ENCODE data around the gene UNC13B. TPM values are rescaled to one million over a fixed set of nuclear protein-coding genes. Genes with fewer than 3 reads are reported as not detected.

The UNC13B gene
- total and polyA plus RNA-seq, 9 of the 15 experiments (the other 6 are each of a cell fraction or from before 2014, with no cell fraction given): 2.4 to 11.5 (median 8.6) TPM

DNA sequence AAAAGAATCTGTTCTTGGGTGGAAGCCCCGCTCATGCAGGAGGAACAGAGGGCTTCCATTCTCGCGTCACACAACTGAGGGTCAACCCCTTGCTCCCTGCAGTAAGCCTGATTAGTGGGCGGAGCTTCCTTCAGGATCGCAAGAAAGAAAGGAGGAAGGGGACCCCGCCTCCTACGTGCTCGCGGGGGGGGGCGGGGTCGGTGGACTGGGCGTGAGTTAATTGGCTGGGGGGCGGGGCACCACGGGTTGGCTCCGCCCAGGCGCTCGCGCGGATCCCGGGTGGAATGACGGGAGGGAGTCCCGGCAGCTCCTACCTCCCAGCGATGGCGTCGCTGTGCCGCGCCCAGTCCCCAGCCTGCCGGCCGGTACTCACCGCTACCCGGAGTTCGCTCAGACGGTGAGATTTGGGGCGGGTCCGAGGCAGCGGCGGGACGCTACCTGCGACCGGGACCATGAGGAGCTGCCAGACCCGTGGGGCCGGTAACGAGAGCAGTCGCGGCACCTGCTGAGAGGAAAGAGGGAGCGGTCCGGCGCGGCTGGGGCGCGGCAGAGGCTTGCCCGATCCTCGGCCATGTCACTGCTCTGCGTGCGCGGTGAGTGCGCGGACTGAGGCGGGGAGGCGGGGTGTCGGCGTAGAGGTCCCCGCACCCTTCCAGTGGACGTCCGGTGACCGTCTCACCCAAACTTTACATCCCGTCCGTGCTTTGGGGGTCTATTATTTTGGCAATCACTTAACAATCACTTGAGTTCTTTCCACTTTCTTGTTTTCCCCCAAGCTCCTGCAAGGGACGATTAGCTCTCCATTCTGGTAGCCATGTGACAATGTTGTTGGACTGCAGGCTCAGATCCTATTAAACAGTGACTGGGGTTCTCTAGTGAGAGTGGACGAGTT lies at the start of gene UNC13B (continued):
- TF ChIP-seq, protein P1, sequence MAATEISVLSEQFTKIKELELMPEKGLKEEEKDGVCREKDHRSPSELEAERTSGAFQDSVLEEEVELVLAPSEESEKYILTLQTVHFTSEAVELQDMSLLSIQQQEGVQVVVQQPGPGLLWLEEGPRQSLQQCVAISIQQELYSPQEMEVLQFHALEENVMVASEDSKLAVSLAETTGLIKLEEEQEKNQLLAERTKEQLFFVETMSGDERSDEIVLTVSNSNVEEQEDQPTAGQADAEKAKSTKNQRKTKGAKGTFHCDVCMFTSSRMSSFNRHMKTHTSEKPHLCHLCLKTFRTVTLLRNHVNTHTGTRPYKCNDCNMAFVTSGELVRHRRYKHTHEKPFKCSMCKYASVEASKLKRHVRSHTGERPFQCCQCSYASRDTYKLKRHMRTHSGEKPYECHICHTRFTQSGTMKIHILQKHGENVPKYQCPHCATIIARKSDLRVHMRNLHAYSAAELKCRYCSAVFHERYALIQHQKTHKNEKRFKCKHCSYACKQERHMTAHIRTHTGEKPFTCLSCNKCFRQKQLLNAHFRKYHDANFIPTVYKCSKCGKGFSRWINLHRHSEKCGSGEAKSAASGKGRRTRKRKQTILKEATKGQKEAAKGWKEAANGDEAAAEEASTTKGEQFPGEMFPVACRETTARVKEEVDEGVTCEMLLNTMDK (IDR thresholded peaks at IDR 0.05; ENCODE audit: borderline replicate concordance, insufficient read depth, low read depth, low read length, poor library complexity, severe bottlenecking): no peak
- no peak for TF ChIP-seq DMBX1 (CRISPR knock-in tag; IDR thresholded peaks at IDR 0.05; ENCODE audit: borderline replicate concordance)
- TF ChIP-seq, protein P2, sequence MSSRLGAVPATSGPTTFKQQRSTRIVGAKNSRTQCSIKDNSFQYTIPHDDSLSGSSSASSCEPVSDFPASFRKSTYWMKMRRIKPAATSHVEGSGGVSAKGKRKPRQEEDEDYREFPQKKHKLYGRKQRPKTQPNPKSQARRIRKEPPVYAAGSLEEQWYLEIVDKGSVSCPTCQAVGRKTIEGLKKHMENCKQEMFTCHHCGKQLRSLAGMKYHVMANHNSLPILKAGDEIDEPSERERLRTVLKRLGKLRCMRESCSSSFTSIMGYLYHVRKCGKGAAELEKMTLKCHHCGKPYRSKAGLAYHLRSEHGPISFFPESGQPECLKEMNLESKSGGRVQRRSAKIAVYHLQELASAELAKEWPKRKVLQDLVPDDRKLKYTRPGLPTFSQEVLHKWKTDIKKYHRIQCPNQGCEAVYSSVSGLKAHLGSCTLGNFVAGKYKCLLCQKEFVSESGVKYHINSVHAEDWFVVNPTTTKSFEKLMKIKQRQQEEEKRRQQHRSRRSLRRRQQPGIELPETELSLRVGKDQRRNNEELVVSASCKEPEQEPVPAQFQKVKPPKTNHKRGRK (tag; IDR thresholded peaks at IDR 0.05): no peak
- TF ChIP-seq, protein P3, sequence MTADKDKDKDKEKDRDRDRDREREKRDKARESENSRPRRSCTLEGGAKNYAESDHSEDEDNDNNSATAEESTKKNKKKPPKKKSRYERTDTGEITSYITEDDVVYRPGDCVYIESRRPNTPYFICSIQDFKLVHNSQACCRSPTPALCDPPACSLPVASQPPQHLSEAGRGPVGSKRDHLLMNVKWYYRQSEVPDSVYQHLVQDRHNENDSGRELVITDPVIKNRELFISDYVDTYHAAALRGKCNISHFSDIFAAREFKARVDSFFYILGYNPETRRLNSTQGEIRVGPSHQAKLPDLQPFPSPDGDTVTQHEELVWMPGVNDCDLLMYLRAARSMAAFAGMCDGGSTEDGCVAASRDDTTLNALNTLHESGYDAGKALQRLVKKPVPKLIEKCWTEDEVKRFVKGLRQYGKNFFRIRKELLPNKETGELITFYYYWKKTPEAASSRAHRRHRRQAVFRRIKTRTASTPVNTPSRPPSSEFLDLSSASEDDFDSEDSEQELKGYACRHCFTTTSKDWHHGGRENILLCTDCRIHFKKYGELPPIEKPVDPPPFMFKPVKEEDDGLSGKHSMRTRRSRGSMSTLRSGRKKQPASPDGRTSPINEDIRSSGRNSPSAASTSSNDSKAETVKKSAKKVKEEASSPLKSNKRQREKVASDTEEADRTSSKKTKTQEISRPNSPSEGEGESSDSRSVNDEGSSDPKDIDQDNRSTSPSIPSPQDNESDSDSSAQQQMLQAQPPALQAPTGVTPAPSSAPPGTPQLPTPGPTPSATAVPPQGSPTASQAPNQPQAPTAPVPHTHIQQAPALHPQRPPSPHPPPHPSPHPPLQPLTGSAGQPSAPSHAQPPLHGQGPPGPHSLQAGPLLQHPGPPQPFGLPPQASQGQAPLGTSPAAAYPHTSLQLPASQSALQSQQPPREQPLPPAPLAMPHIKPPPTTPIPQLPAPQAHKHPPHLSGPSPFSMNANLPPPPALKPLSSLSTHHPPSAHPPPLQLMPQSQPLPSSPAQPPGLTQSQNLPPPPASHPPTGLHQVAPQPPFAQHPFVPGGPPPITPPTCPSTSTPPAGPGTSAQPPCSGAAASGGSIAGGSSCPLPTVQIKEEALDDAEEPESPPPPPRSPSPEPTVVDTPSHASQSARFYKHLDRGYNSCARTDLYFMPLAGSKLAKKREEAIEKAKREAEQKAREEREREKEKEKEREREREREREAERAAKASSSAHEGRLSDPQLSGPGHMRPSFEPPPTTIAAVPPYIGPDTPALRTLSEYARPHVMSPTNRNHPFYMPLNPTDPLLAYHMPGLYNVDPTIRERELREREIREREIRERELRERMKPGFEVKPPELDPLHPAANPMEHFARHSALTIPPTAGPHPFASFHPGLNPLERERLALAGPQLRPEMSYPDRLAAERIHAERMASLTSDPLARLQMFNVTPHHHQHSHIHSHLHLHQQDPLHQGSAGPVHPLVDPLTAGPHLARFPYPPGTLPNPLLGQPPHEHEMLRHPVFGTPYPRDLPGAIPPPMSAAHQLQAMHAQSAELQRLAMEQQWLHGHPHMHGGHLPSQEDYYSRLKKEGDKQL (CRISPR knock-in tag; IDR thresholded peaks at IDR 0.05; ENCODE audit: borderline replicate concordance): no peak
- TF ChIP-seq ZNF668 (CRISPR knock-in tag; IDR thresholded peaks at IDR 0.05): no peak
- no peak for TF ChIP-seq ADNP (tag; IDR thresholded peaks at IDR 0.05)
- TF ChIP-seq ZNF175 (CRISPR knock-in tag; IDR thresholded peaks at IDR 0.05; ENCODE audit: low read depth): no peak
